ENCODE data around the gene ZFP91.

Gene ZFP91

DNA sequence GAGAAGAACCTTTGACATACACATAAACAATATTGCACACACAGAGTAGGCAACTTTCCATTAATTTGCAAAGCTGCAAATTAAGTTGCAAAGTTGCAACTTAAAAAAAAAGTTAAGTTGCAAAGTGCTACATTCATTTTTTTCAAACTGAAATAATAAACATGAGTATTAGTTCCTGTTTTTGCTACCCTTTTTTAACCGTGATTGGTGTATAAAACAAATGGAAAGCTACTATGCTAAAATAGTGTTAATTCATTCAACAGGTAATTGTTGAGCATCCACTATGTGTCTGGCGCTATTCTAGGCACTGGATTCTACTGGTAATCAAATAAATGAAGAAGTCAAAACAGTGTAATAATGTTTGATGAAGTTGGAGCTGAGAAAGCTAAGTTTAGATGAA lies 8.1 kb downstream of the ZFP91 start:
- DNase-seq, result no peak

DNA sequence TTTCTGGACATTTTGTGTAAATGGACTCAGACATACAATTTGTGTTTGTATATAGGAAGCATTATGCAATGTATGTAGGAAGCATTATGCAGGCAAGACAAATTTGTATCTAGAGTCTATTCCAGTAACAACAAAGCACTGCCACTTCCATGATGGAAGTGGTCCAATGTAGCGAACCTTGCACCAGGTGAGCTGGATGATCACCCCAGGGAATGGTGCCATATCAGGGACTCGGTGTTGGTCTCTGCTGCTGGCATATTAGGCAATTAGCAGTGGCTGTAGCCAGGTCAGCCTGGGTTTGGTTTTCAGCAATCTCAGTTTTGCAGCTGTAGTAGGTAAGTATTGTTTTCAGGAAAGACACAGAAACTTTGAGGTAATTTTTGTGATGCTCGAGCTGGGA lies 12.8 kb downstream of the ZFP91 start:
- no peak for DNase-seq

DNA sequence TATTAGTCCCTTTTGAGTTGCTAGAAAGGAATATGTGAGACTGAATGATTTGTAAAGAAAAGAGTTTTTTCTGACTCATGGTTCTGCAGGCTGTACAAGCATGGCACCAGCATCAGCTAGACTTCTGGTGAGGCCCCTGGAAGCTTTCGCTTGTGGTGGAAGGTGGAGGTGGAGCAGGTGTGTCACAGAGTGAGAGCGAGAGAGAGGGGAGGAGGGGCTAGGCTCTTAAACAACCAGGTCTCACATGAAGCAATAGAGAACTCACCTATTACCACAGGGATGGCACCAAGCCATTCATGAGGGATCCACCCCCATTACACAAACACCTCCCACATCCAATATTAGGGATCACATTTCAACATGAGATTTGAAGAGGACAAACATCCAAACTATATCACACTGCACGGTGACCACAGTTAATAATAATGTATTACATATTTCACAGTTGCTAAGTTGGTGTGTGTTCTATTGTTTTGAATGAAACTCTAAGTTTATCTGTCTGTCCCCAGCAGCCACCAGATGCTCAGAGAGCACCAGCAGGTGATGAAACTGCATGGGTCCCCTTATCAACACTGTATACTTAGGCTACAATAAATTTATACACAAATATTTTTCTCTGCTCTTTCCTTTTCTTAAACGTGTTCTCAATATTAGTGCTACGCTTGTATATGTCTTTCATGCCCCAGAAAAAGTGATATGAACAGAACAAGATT lies 14.1 kb downstream of the ZFP91 start:
- DNase-seq, result no peak

DNA sequence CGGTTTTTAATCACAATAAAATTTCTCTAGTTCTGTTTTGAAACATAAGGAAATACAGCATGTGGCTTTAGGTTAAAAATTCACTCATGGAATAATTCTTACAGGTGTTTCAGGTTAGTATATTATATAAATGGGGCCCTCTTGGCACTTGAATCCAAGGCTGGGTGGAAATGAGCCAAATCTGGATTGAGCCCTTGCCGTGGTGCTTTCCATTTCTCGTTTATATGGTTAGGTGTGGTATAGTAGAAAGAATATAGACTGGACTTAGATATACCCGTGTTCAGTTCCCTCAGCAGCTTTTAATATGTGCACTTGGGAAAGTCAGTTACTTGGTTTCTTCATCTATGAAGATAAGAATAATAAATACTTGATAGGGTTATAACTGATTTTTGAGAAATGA lies 16.0 kb downstream of the ZFP91 start:
- no peak for DNase-seq

DNA sequence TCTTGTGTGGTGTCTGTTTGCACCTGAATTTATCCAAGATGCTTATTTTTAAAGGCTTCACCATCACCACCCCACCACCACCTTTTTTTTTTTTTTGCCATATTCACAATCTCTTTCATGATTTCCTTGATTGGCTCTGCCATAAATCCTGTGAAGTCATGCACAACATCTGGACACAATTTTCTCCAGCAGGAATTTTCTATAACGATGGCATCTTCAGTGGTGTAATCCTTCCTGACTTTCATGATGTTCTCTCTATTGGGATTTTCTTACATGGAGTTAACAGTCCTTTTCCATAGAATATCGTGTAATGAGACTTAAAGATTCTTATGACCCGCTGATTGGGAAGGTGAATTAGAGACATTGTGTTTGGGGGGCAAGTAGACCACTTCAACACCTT lies 17.8 kb downstream of the ZFP91 start:
- DNase-seq, result no peak

DNA sequence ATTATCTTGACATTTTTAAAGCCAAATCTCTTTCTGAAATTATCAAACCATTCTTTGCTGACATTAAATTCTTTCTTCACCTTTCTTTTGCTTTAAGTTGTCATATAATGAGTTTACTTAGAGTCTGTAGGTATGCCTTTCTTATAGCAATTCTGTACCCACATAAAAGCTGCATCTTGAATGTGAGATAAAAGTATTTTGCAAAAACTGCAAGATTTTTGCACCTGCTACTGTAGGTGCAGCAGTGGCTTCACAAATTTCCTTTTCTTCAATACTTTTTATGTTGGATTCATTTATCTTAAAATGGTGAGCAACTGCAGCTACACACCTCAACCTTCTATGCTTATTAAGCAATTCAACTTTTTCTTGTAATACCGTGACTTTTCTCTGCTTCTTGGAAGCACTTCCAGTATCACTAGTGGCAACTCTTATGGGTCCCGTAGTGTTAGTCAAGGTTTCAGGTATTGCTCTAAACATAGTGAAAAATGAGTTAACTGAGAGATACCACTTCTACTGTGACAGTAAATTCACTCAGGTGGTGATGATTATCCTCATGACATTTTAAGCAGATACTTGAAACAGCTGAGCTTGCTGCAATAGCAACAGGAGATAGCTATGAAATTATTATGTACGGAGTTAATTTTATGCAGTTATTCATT lies 18.8 kb downstream of the ZFP91 start:
- DNase-seq, result no peak

DNA sequence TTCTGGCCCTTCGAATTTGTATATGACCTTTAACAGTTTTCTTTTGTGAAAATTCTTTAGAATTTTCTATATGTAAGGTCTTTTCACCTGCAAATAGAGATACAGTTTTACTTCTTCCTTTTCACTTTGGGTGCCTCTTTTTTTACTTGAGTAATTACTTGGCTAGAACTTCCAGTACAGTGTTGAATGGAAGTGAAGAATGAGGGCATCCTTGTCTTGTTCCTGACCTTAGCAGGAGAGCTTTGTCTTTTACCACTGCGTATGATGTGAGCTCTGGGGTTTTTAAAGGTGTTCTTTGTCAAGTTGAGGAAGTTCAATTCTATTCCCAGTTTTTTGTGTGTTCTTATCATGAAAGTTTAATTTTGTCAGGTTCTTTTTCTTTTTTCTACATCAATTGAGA lies 21.6 kb downstream of the ZFP91 start:
- no peak for DNase-seq

DNA sequence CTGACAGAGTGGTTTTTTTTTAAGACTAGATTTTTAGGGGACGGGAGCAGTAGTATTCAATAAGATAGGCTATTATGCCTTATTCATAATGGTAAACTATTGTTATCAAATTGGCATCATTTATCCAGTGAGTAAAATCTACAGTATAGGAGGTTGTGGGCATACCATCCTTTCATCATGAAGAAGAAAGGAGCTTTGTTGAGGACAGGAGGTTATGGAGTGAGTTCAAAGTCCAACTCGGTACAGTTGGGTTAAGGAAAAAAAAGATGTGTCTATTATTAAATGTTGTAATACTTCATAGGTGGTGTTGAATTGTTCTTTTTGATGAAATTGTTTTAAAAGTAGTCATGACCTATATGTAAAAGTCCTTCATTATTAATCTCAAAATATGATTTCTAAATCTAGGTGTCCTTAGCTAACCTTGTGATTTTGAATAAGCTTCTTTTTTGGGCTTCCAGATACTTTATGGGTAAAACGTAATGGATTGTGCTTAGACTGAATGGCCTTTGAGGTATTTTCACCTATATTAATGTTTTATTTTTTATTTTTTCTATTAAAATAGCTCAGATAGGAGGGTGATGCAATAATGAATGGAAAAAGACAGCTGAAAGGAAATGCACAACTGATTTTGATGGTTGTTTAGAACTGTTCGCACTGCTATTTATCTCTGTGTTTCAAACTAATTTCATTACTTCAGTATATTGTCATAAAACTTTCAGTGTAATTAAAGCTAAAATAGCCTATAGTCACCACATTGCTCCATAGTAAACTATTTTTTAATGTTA lies 28.3 kb downstream of the ZFP91 start:
- DNase-seq, result no peak

DNA sequence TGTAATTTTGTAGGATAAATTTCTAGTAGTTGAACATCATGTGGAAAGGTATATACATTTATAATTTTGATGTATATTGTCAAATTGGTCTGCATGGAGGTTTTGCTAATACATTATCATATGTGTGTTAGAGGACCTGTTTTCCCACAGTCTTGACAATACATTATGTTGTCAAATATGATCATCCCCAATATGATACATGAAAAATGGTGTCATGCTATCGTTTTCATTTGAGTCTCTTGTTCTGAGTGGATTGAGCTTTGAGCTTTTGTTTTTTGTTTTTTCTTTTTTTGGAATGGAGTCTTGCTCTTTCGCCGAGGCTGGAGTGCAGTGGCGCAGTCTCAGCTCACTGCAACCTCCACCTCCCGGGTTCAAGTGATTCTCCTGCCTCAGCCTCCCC lies 29.5 kb downstream of the ZFP91 start:
- DNase-seq, result no peak

DNA sequence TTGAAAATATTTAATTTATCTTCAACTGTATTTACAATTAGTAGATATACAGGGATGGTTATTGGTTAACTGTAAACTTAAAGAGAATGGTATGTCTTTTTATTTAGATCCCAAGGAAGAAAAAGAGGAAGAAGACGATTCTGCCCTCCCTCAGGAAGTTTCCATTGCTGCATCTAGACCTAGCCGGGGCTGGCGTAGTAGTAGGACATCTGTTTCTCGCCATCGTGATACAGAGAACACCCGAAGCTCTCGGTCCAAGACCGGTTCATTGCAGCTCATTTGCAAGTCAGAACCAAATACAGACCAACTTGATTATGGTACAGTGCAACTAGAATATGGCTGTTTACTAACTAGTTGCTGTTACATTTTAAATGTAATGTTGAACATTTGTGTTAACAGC lies 30.9 kb downstream of the ZFP91 start:
- no peak for DNase-seq

DNA sequence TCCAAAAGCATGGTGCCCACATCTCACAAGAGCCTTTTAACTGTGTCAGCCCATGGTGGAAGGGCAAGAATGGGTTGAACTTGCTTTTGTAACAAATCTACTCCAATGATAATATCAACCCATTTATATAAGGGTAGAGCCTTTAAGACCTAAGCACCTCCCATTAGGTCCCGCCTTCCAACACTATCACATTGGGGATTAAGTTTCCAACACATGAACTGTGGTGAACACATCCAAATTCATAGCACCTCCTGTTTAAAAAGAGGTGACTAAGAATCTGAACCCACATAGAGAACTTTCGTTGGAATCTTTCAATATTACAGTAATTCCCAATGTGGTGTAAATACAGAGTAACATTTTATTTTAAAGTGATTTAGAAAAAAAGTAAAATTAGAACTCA lies 34.4 kb downstream of the ZFP91 start:
- no peak for DNase-seq

DNA sequence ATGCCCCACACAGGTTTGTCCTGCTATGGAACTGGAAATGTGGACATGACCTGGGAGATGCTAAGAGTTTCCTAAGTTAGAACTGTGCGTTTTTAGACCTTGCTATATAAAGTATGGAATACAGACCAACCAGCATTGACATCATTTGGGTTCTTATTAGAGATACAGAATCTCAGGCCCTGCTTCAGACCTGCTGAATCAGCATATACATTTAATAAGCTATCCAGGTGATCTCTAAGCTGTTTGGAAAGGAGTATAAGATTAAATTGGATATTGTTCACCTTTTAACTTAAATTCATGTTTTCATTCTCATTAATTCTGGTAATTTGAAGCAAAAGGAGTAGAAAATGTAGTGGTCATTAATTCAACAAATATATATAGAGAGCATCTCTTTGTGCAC lies 36.7 kb downstream of the ZFP91 start:
- DNase-seq, result no peak

DNA sequence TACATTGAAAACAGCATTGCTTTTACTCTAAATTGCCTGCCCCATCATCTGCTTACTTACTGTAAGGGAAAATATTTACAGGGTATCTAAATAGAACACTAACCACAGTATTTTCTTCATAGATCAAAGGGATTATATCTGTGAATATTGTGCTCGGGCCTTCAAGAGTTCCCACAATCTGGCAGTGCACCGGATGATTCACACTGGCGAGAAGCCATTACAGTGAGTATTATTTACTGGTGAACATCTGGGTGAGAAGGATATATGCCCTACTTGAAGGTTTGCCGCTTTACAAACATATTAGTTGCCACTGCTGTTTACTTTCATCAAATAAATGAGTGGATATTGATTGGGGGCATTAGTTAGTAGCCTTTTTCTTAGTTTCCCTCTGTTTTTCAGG lies 37.7 kb downstream of the ZFP91 start:
- no peak for DNase-seq

DNA sequence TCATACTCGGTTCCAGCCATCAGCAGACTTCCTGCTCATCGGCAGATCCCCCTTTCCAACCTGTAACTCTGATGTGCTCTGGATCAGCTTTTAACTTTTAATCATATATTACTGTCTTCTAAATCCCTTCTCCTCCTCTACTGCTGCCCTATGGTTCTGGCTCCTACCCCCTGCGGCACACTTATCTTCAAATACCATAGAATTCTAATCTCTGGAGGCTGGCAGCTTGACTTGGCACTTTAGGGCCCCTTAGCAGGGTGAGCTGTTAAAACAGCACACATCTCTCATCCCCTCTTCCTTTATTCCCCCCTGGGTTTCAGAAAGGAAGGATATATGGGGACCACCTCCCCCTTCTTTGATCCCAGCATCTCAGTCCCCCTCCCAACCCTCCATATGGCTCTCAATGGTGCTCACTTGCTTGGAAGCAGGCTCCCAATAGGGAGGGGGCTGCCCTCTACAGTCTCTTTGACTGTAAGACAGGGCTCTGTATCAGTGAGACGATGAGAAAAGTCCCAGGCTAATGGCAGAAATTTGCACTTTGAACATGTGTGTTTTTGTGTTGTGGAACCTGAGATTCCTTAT lies 39.2 kb downstream of the ZFP91 start:
- no peak for DNase-seq

DNA sequence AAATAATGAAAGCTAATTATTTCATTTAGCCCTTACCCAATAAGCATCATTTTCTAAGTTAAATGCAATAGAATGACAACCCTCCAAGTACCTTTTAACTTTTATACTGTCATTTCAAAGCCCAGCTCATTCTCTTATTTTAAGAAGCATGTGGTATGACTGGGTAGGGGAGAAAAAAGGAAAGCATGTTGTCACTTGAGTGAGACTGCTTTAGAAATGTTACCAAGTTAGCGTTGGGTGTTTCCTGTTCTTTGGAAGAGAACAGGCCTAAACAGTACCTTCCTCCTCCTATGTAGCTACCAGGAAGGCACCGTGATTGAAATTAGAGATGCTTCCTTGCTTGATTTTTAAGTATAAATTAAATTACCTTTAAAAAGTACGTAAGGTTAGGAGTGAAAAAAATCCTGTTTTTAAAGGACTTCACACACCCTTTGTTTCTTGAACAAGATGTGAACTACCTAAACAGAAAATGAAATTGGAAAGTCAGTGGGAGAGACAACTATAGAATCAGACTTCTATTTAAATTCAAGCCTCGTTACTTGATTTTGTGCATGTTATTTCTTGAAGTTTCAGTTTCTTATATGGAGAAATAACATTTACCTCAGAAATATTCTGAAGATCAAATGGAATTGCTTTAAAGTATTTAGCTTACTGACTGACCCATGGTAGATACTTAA lies 42.9 kb downstream of the ZFP91 start:
- no peak for DNase-seq

DNA sequence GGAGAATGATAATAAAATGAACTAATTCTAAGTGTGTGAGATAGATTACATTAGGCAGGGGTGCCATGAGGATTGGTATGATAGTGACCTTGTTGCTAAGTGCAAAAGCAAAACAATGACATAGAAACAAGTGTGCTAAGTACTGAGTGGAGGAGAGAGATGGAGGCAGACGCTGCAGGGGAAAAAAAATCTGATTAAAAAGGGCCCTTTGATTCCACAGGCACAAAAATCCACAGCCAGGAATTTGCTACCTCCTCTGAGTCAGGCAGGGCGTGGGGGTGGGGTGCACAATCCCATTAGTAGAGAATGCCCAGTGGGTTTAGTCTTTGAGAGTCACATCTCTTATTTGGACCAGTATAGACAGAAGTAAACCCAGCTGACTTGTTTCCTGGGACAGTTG lies 43.5 kb downstream of the ZFP91 start, which contains the start of gene CNTF:
CNTF (plus strand) TSS at position 322 of the 400 bp plus-strand sequence. CDS start 88 bp downstream, outside the sequence.
- no peak for DNase-seq

DNA sequence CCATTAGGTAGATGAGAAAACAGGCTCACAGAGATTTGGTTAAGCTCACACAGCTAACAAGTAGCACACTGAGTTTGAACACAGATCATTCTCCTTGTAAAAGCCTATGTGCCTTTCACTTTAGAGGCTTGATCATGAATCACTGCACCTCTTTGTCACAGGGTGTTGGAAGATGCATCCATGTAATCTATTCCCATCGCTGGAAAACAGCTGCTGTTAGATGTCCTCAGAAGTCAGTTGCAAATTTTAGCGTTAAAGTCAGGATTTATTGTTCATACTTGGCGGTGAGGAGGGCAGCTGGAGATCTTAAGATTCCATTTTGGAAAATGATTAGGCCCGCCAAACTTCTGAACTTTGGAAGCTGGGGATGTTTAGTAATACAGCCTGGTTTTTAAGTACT lies 46.2 kb downstream of the ZFP91 start:
- no peak for DNase-seq

DNA sequence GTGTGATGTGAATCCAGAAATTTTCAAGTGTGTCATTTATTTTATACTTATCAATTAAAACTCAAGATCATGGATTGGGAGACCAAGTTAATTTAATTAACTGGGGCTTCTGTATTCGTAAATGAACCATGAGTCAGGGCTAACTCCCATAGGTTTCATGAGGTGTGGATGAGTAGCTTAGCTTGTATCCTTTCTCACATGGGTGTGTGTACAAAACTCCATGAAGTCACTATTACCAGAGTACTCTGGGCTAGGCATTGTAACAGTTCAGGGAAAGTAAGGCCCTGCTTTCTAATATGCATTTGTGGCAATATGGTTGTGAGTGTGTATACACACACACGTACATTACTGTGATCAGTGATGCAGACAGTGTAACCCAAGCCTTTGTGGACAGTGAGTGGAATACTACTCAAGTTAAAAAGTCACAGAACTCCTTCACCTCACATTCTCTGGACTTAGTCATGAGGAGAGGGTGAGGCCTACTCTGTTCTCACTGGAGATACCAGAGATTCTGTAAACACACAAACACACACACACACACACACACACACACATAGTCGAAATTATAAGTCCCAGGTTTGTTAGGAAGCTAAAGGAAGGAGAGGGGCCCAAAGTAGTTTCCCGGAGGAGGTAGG lies 47.1 kb downstream of the ZFP91 start:
- no peak for DNase-seq

DNA sequence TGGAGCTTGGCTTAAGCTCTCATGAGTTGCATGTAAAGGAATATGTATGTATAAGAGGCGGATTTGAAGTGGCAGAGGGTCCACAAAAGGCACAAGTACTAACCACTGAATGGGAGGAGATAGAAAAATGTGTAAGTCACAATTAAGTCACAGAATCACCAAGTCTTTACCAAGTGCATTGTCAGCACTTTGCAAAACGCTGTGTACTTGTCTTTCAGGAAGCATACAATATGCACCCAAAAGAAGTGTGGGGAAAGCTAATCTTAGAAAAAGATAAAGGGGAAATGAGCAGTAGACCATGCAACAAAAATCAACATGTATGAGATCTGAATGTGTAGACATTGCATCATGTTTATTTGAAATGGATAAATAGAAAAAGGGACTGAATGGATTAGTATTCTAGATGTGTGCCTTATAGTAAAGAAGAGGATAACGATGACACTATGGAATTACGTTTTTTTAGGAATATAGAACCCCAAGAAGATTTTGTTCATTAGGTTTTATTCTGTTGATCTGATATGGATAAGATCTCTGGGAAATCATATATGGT lies 48.1 kb downstream of the ZFP91 start:
- no peak for DNase-seq

DNA sequence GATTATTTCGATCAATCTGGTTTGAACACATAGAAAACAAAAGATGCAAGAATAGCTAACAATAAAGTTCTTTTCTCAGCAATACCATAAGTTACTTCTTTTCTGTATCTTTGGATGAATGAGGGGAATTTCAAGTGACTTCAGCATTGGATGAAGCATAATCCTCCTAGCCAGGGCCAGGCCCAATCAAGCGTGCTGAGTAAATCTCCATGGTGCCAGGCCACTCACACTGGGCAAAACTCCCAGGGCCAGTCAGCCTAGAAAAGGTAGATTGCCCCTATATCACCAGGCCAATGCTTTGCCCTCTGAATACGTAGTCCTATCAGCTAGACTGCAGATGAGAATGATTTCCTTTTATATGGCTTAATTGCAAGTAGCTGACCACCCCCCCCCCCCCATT lies 49.6 kb downstream of the ZFP91 start:
- no peak for DNase-seq

DNA sequence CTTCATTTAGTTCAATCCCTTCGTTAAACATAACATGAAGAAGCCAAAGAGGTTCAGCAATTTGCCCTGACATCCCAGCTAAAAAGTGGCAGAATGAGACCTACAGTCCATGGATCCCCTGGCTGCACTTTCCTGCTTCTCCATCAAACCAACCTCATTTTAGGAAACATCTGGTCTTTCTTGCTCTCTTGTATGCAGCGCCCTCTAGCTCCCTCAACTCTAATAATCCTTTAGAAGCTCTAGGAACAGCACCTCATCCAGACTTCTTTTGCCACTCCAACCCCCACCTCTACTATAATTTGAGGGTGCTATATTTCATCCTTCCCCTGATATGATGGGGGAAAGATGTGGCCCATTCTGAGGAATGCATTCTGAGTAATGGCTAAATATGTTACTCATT lies 51.0 kb downstream of the ZFP91 start:
- DNase-seq, result peak; percentile 2

DNA sequence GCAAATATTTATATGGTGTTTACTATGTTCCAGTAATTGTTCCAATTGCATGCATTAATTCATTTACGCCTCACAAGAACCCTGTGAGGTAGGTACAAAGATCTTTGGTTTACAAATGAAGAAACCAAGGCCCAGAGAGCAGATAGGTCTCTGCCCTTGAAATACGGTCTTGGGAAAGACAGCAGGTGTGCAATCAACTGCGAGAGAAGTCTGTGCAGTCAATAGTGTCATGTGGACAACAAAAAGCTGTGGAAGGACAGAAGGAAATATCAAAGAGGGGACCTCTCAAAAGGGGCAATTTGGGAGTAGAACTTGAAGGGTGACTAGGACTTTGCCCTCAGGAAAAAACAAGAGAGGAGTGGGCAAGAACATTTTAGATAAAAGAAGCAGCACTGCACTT lies 52.5 kb downstream of the ZFP91 start:
- DNase-seq, result no peak

Data from NCI-H2227 treated with DMSO at 0.1 percent for 48 hours (cell line).